PC-3 (cell line): ENCODE results near the gene SMPX. TPM values are rescaled to one million over a fixed set of nuclear protein-coding genes. Genes with fewer than 3 reads are reported as not detected.
A peak's percentile ranks its signal among the peaks of the same experiment; 100 is the strongest.

Experiments
- ATAC-seq: fragments of 200-7000 bp; cut with Tn5 transposase; 2 replicates; pipeline ENCODE4 v1.9.1; 2020; ENCODE audit warnings: mild to moderate bottlenecking, moderate library complexity
- BruUV-seq: library from RNA; stranded (reverse); fragments of 400-500 nt; replicated peaks from 2 replicates; lab custom pipeline; 2021; lab: Mats Ljungman, UMichigan
- CTCF ChIA-PET: fragments of 300-600 bp; sonication (Branson Sonifier 250); formaldehyde crosslinking; loops from one replicate; lab custom pipeline; 2022; ENCODE audit warnings: antibody characterized with exemption; lab: Charles Lee
- POLR2A ChIA-PET: fragments of 300-600 bp; sonication (Branson Sonifier 250); formaldehyde crosslinking; loops from one replicate; lab custom pipeline; 2022; ENCODE audit warnings: antibody characterized with exemption; ENCODE audit not compliant: unreplicated experiment; lab: Charles Lee
- DNase-seq: peaks from one replicate; pipeline ENCODE4 v3.0.0-alpha.2; 2015
- H2AFZ ChIP-seq: fragments of 300-600 bp; sonication (generic); 2 replicates; pipeline ENCODE4 v1.6.0; 2016; ENCODE audit warnings: antibody characterized with exemption, low read length
- H3F3A ChIP-seq: fragments of 300-600 bp; sonication (generic); one replicate; pipeline ENCODE4 v1.6.0; 2017; ENCODE audit warnings: antibody characterized with exemption, low read length, control low read depth, mild to moderate bottlenecking; ENCODE audit not compliant: unreplicated experiment
- H3K27ac ChIP-seq: fragments of 300-600 bp; sonication (generic); 2 replicates; pipeline ENCODE4 v1.5.1; 2016; ENCODE audit warnings: mild to moderate bottlenecking, low read length
- H3K27me3 ChIP-seq: fragments of 300-600 bp; sonication (generic); 2 replicates; pipeline ENCODE4 v1.6.1; 2016; ENCODE audit warnings: low read length, mixed read lengths
- H3K36me3 ChIP-seq: fragments of 300-600 bp; sonication (generic); 2 replicates; pipeline ENCODE4 v1.6.1; 2016; ENCODE audit warnings: low read depth, mixed run types, low read length, mixed read lengths
- H3K4me1 ChIP-seq: fragments of 300-600 bp; sonication (generic); 2 replicates; pipeline ENCODE4 v1.5.1; 2016; ENCODE audit warnings: low read length; ENCODE audit not compliant: insufficient read depth
- H3K4me2 ChIP-seq: fragments of 300-600 bp; sonication (generic); 2 replicates; pipeline ENCODE4 v1.6.0; 2016; ENCODE audit warnings: low read length
- H3K4me3 ChIP-seq: fragments of 300-600 bp; sonication (generic); 2 replicates; pipeline ENCODE4 v1.5.1; 2016; ENCODE audit warnings: mild to moderate bottlenecking, low read length, mixed read lengths
- H3K79me2 ChIP-seq: fragments of 300-600 bp; sonication (generic); 2 replicates; pipeline ENCODE4 v1.6.1; 2017; ENCODE audit warnings: low read length, mixed read lengths
- H3K9ac ChIP-seq: fragments of 300-600 bp; sonication (generic); 2 replicates; pipeline ENCODE4 v1.6.0; 2016; ENCODE audit warnings: mild to moderate bottlenecking, low read length
- H3K9me2 ChIP-seq: fragments of 300-600 bp; sonication (generic); replicated peaks from 2 replicates; pipeline ENCODE4 v1.6.1; 2016; ENCODE audit warnings: mixed run types, low read length, mixed read lengths
- H3K9me3 ChIP-seq: fragments of 300-600 bp; sonication (generic); 2 replicates; pipeline ENCODE4 v1.6.1; 2016; ENCODE audit warnings: low read length, mixed read lengths
- H4K20me1 ChIP-seq: fragments of 300-600 bp; sonication (generic); 2 replicates; pipeline ENCODE4 v1.6.1; 2016; ENCODE audit warnings: low read length, mixed read lengths
- CTCF ChIP-seq: fragments of 300-600 bp; sonication (generic); conservative IDR thresholded peaks from 2 replicates; pipeline ENCODE4 v1.5.1; 2017; ENCODE audit warnings: antibody characterized with exemption, low read depth, mild to moderate bottlenecking, low read length
- EZH2 ChIP-seq: fragments of 300-600 bp; sonication (generic); IDR thresholded peaks from one replicate; pipeline ENCODE4 v1.6.1; 2017; ENCODE audit warnings: antibody characterized with exemption, mild to moderate bottlenecking, low read length; ENCODE audit not compliant: unreplicated experiment
- EZH2phosphoT487 ChIP-seq: fragments of 300-600 bp; sonication (generic); IDR thresholded peaks from 2 replicates; pipeline ENCODE4 v1.6.1; 2018; ENCODE audit warnings: mild to moderate bottlenecking, antibody characterized with exemption, low read length, borderline replicate concordance
- intact Hi-C: fragments of 100-400 bp; cut with micrococcal nuclease; formaldehyde crosslinking; loops from 2 replicates; pipeline ENCODE4 v1.9.0; 2023
- total RNA-seq: library from RNA; depleted of rRNA; stranded (reverse); fragments of >200 nt; gene quantifications from 2 replicates; pipeline ENCODE4 v1.2.3, GENCODE V29; 2014

Gene SMPX
- total RNA-seq, 1 experiment from 2014 or later, result not detected

GRCh38 chrX:21802054-21802670 is 44.2 kb upstream of the SMPX start:
- Histone ChIP-seq H3K4me3 (no peak overlapping the region), H3K9me3 (no peaks in the 10 kb centered on the region), H3K27ac (no peak overlapping the region), H4K20me1 (no peaks in the 10 kb centered on the region), H3K9ac (no peak overlapping the region), H3K4me1 (peaks cover 34% of the 10 kb centered on the region), H3K4me2 (no peak overlapping the region), H3K36me3 (no peaks in the 10 kb centered on the region), H3K27me3 (no peaks in the 10 kb centered on the region), H2AFZ (no peak overlapping the region), H3F3A (no peaks in the 10 kb centered on the region), H3K79me2 (no peaks in the 10 kb centered on the region), H3K9me2 (no peaks in the 10 kb centered on the region)
- DNase-seq, result no peak
- intact Hi-C loops, result no loop called here
- CTCF ChIA-PET, result no interaction called here
- POLR2A ChIA-PET, result no interaction called here
- BruUV-seq, result no TSS peak
- ATAC-seq, result no peak
- no peak for TF ChIP-seq EZH2
- no peak for TF ChIP-seq EZH2phosphoT487
- TF ChIP-seq CTCF, result no peak

DNA sequence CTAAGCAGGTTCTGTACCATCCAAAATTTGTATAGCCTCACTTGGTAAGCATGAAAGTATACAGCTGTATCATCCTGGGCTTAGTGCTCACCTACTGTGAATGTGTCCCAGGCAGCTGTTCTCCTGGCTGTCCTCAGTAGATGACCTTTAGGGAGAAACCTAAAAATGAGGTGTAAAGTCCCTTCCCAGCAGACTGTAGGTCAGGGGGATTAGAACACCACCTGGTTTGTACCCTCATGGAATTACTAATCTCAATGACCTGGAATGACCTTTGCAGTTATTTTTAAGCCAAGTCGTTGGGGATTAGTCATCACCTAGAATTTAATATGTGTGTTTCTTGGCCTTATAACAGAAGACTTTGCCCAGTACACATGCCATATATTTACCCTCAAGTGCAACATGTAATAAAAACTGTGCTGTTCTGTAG is 42.4 kb upstream of the SMPX start:
- Histone ChIP-seq H3K4me3 (no peak overlapping the region), H3K4me2 (peak overlapping the region; percentile 38; the same call in 1 of the 2 replicates), H3K79me2 (no peaks in the 10 kb centered on the region), H3K4me1 (peaks cover 34% of the 10 kb centered on the region), H3K9ac (no peak overlapping the region), H3F3A (no peaks in the 10 kb centered on the region), H3K9me2 (no peaks in the 10 kb centered on the region), H3K9me3 (no peaks in the 10 kb centered on the region), H3K27ac (peak overlapping the region; percentile 19), H3K27me3 (no peaks in the 10 kb centered on the region), H2AFZ (no peak overlapping the region), H3K36me3 (no peaks in the 10 kb centered on the region), H4K20me1 (no peaks in the 10 kb centered on the region)
- ChIA-PET CTCF (no interaction called here), POLR2A (no interaction called here)
- TF ChIP-seq EZH2phosphoT487, result no peak
- TF ChIP-seq EZH2, result no peak
- no peak for TF ChIP-seq CTCF
- BruUV-seq, result no TSS peak
- DNase-seq (peak; percentile 67), ATAC-seq (peak; percentile 62)
- intact Hi-C loops, result no loop called here

- no peaks in the 10 kb centered on the region for H3F3A ChIP-seq
- no TSS peak for BruUV-seq
- no peaks in the 10 kb centered on the region for H3K36me3 ChIP-seq
- H3K4me1 ChIP-seq, result peaks cover 34% of the 10 kb centered on the region
- ATAC-seq (no peak), DNase-seq (no peak)
- no peak overlapping the region for H3K9ac ChIP-seq
- H3K27me3 ChIP-seq, result no peaks in the 10 kb centered on the region
- no peaks in the 10 kb centered on the region for H3K9me2 ChIP-seq
- ChIA-PET POLR2A (no interaction called here), CTCF (no interaction called here)
- peak overlapping the region; percentile 18; the same call in 1 of the 2 replicates for H3K27ac ChIP-seq
- H4K20me1 ChIP-seq, result no peaks in the 10 kb centered on the region
- no peaks in the 10 kb centered on the region for H3K79me2 ChIP-seq
- intact Hi-C loops, result no loop called here
- H2AFZ ChIP-seq, result no peak overlapping the region
- no peak for TF ChIP-seq EZH2
- no peak for TF ChIP-seq CTCF
- no peak for TF ChIP-seq EZH2phosphoT487
- H3K4me2 ChIP-seq, result peak overlapping the region; percentile 38
- H3K4me3 ChIP-seq, result no peak overlapping the region
- no peaks in the 10 kb centered on the region for H3K9me3 ChIP-seq
Measured at GRCh38 chrX:21799767-21800166, 41.9 kb upstream of the SMPX start.
